HEK293 (cell line): Measurements from ENCODE around the gene ARNT2.

Experiments used
- CTCF ChIA-PET: fragments of 350-600 bp; formaldehyde crosslinking; extraction: SDS; loops from one replicate; lab custom pipeline; 2021; ENCODE audit warnings: antibody characterized with exemption; lab: Yijun Ruan, JAX
- POLR2A ChIA-PET: fragments of 300-600 bp; formaldehyde crosslinking; extraction: SDS; loops from one replicate; lab custom pipeline; 2020; ENCODE audit warnings: antibody characterized with exemption, inconsistent platforms; lab: Yijun Ruan, JAX
- H3K27ac ChIP-seq: fragments of 200-500 bp; sonication (Bioruptor generic); 2 replicates; pipeline ENCODE4 v1.5.1; 2014; ENCODE audit warnings: low read depth, low read length, control low read depth, inconsistent platforms; ENCODE audit errors: extremely low read depth
- H3K36me3 ChIP-seq, 2 experiments: fragments of 200-500 bp in 1 of 2; sonication (Bioruptor generic) in 1 of 2; 1 replicate in 1 of 2; 2 replicates in 1 of 2; pipeline ENCODE4 v1.5.1; 2014 to 2017; ENCODE audit warnings: inconsistent platforms in 2 of 2, low read length in 2 of 2; ENCODE audit not compliant: control insufficient read depth in 2 of 2, insufficient read depth in 1 of 2
- H3K4me1 ChIP-seq: fragments of 200-500 bp; sonication (Bioruptor generic); 2 replicates; pipeline ENCODE4 v1.5.1; 2014; ENCODE audit warnings: mild to moderate bottlenecking, low read length, inconsistent platforms; ENCODE audit not compliant: control insufficient read depth, insufficient read depth
- H3K4me3 ChIP-seq: 2 replicates; pipeline ENCODE4 v1.5.1; 2011; ENCODE audit warnings: low read depth, mild to moderate bottlenecking, control low read depth, low read length, moderate library complexity
- H3K9me3 ChIP-seq: fragments of 200-500 bp; sonication (Bioruptor generic); 2 replicates; pipeline ENCODE4 v1.5.1; 2014; ENCODE audit warnings: low read depth, low read length, inconsistent platforms; ENCODE audit not compliant: control insufficient read depth, insufficient read depth
- ATF2 ChIP-seq: fragments of 450-650 bp; formaldehyde crosslinking; IDR thresholded peaks from 2 replicates; pipeline ENCODE4 v1.5.1; 2016; ENCODE audit warnings: missing biosample characterization, missing genetic modification characterization, low read depth
- GLI4 ChIP-seq: fragments of 450-650 bp; formaldehyde crosslinking; IDR thresholded peaks from 2 replicates; pipeline ENCODE4 v1.5.1; 2016; ENCODE audit warnings: missing biosample characterization, missing genetic modification characterization
- PRDM2 ChIP-seq: fragments of 450-650 bp; formaldehyde crosslinking; IDR thresholded peaks from 2 replicates; pipeline ENCODE4 v1.5.1; 2016; ENCODE audit warnings: missing biosample characterization, missing genetic modification characterization, borderline replicate concordance
- ZNF10 ChIP-seq: fragments of 450-650 bp; formaldehyde crosslinking; IDR thresholded peaks from 2 replicates; pipeline ENCODE4 v1.5.1; 2017; ENCODE audit warnings: missing biosample characterization, missing genetic modification characterization
- ZNF211 ChIP-seq: fragments of 450-650 bp; formaldehyde crosslinking; IDR thresholded peaks from 2 replicates; pipeline ENCODE4 v1.5.1; 2016; ENCODE audit warnings: low read depth, missing biosample characterization, missing genetic modification characterization
- ZNF623 ChIP-seq: fragments of 450-650 bp; formaldehyde crosslinking; IDR thresholded peaks from 2 replicates; pipeline ENCODE4 v1.5.1; 2016; ENCODE audit warnings: missing biosample characterization, missing genetic modification characterization
- ZNF626 ChIP-seq: fragments of 450-650 bp; sonication (Bioruptor Pico); formaldehyde crosslinking; IDR thresholded peaks from 2 replicates; pipeline ENCODE4 v1.5.1; 2018; ENCODE audit warnings: missing biosample characterization, missing genetic modification characterization, inconsistent platforms
- TF ChIP-seq, protein P1 (sequence below): fragments of 450-650 bp; formaldehyde crosslinking; IDR thresholded peaks from 2 replicates; pipeline ENCODE4 v1.5.1; 2017; ENCODE audit warnings: missing biosample characterization, missing genetic modification characterization
- TF ChIP-seq, protein P2 (sequence below): fragments of 450-650 bp; formaldehyde crosslinking; IDR thresholded peaks from 2 replicates; pipeline ENCODE4 v1.5.1; 2016; ENCODE audit warnings: missing biosample characterization, missing genetic modification characterization
- TF ChIP-seq, protein P3 (sequence below): fragments of 450-650 bp; formaldehyde crosslinking; IDR thresholded peaks from 2 replicates; pipeline ENCODE4 v1.5.1; 2016; ENCODE audit warnings: missing biosample characterization, missing genetic modification characterization
- TF ChIP-seq, protein P4 (sequence below): fragments of 450-650 bp; formaldehyde crosslinking; IDR thresholded peaks from 2 replicates; pipeline ENCODE4 v1.5.1; 2017; ENCODE audit warnings: missing biosample characterization, missing genetic modification characterization

The ARNT2 gene

DNA sequence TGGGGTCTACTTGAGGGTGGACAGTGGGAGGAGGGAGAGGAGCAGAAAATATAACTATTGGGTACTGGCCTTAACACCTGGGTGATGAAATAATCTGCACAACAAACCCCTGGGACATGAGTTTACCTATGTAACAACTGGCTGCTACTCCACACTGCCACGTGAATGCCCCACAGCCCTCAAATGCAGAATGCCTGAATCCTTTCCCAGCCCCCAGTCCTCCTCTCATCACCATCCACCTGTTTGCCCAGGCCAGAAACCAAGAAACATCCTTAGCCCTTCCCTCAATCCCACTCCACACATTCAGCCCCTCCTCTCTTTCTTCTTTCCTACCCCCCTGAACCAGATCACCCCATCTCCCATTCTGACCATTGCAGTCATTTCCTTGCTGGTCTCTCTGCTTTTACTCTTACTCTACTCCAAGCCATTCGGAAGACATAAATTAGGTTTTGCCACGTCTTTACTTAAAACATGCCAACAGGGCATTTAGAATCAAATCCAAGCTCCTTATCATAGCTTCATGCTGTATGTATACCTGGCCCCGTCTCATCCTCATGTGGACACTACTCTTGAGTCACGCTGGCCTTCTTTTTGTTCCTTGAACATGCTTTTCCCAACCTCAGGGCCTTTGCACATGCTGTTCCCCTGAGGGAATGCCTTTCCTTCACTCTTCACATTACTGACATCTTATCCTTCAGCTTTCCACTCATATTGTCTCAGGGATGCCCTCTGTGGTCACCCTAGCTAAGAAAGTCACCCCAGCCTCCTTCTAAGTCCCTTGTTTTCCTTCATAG, 153.5 kb downstream of the ARNT2 start:
- peaks cover 0 to 5% of the 10 kb centered on the region in 2 experiments; a peak in 2 of 3 replicates for H3K36me3 ChIP-seq
- H3K9me3 ChIP-seq = no peaks in the 10 kb centered on the region; the same call in 1 of the 2 replicates
- TF ChIP-seq ZNF626 (no peak), ZNF623 (tag by site-specific recombination) (peak; percentile 86), GLI4 (no peak)
- TF ChIP-seq, protein P1, sequence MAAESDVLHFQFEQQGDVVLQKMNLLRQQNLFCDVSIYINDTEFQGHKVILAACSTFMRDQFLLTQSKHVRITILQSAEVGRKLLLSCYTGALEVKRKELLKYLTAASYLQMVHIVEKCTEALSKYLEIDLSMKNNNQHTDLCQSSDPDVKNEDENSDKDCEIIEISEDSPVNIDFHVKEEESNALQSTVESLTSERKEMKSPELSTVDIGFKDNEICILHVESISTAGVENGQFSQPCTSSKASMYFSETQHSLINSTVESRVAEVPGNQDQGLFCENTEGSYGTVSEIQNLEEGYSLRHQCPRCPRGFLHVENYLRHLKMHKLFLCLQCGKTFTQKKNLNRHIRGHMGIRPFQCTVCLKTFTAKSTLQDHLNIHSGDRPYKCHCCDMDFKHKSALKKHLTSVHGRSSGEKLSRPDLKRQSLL (tag by site-specific recombination) = no peak
- TF ChIP-seq, protein P2, sequence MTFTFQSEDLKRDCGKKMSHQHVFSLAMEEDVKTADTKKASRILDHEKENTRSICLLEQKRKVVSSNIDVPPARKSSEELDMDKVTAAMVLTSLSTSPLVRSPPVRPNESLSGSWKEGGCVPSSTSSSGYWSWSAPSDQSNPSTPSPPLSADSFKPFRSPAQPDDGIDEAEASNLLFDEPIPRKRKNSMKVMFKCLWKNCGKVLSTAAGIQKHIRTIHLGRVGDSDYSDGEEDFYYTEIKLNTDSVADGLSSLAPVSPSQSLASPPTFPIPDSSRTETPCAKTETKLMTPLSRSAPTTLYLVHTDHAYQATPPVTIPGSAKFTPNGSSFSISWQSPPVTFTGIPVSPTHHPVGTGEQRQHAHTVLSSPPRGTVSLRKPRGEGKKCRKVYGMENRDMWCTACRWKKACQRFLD = no peak
- POLR2A ChIA-PET = no interaction called here
- no peak overlapping the region for H3K4me3 ChIP-seq
- no peak overlapping the region for H3K27ac ChIP-seq
- CTCF ChIA-PET = interaction anchor here (0.8 kb wide), 1 partner anchor 219 kb away, joined by 3 read pairs; no protein-coding TSS in a partner anchor
- no peaks in the 10 kb centered on the region for H3K4me1 ChIP-seq

- ChIA-PET POLR2A (no interaction called here), CTCF (interaction anchor here (0.6 to 1.0 kb wide), 3 partner anchors 9 to 1941 kb away, joined by 3 to 4 read pairs (median 4); no protein-coding TSS in a partner anchor)
- Histone ChIP-seq H3K9me3 (no peaks in the 10 kb centered on the region; the same call in 1 of the 2 replicates), H3K4me3 (no peak overlapping the region), H3K36me3 (peaks cover 0 to 5% of the 10 kb centered on the region in 2 experiments; a peak in 2 of 3 replicates), H3K27ac (no peak overlapping the region), H3K4me1 (no peaks in the 10 kb centered on the region)
- TF ChIP-seq ZNF10 (tag by site-specific recombination) = no peak
Observed at GRCh38 chr15:80558631-80559319, 154.6 kb downstream of the ARNT2 start.

DNA sequence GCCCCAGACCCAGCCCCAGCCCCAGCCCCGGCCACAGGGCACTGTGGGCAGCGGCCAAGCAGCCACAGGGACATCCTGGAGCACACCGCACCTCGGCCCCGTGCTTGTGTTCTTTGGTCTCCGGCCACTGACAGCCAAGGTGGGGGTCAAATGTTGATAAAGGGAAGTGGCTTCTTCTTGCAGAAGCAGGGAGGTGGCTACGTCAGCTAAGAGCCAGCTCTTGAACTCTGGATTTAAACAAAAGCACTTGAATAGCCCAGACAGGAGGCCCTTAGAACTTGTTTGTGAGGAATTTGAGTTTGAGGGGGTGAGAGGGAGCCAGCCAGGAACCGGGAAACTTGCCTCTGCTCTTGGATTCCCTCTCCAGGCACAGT, 155.1 kb downstream of the ARNT2 start:
- Histone ChIP-seq H3K4me3 (no peak overlapping the region), H3K9me3 (no peaks in the 10 kb centered on the region; the same call in 1 of the 2 replicates), H3K36me3 (peaks cover 0 to 5% of the 10 kb centered on the region in 2 experiments; a peak in 2 of 3 replicates), H3K27ac (no peak overlapping the region), H3K4me1 (no peaks in the 10 kb centered on the region)
- ChIA-PET CTCF (interaction anchor here (0.6 to 1.0 kb wide), 2 partner anchors 8 to 1941 kb away, joined by 4 read pairs; no protein-coding TSS in a partner anchor), POLR2A (no interaction called here)
- TF ChIP-seq, protein P3, sequence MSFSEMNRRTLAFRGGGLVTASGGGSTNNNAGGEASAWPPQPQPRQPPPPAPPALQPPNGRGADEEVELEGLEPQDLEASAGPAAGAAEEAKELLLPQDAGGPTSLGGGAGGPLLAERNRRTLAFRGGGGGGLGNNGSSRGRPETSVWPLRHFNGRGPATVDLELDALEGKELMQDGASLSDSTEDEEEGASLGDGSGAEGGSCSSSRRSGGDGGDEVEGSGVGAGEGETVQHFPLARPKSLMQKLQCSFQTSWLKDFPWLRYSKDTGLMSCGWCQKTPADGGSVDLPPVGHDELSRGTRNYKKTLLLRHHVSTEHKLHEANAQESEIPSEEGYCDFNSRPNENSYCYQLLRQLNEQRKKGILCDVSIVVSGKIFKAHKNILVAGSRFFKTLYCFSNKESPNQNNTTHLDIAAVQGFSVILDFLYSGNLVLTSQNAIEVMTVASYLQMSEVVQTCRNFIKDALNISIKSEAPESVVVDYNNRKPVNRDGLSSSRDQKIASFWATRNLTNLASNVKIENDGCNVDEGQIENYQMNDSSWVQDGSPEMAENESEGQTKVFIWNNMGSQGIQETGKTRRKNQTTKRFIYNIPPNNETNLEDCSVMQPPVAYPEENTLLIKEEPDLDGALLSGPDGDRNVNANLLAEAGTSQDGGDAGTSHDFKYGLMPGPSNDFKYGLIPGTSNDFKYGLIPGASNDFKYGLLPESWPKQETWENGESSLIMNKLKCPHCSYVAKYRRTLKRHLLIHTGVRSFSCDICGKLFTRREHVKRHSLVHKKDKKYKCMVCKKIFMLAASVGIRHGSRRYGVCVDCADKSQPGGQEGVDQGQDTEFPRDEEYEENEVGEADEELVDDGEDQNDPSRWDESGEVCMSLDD = no peak
- TF ChIP-seq PRDM2 (no peak), ATF2 (no peak), ZNF211 (tag by site-specific recombination) (no peak)
- TF ChIP-seq, protein P4, sequence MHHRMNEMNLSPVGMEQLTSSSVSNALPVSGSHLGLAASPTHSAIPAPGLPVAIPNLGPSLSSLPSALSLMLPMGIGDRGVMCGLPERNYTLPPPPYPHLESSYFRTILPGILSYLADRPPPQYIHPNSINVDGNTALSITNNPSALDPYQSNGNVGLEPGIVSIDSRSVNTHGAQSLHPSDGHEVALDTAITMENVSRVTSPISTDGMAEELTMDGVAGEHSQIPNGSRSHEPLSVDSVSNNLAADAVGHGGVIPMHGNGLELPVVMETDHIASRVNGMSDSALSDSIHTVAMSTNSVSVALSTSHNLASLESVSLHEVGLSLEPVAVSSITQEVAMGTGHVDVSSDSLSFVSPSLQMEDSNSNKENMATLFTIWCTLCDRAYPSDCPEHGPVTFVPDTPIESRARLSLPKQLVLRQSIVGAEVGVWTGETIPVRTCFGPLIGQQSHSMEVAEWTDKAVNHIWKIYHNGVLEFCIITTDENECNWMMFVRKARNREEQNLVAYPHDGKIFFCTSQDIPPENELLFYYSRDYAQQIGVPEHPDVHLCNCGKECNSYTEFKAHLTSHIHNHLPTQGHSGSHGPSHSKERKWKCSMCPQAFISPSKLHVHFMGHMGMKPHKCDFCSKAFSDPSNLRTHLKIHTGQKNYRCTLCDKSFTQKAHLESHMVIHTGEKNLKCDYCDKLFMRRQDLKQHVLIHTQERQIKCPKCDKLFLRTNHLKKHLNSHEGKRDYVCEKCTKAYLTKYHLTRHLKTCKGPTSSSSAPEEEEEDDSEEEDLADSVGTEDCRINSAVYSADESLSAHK (tag by site-specific recombination) = no peak
